NAMALWA (cell line): Measurements from ENCODE around the gene ASB8.
"Not testable (repeated sequence)": the region's sequence is repeated elsewhere in the genome, so short reads cannot be mapped to it uniquely, and the experiment has no call there.

Source experiments
- DNase-seq: peaks from one replicate; pipeline ENCODE4 v3.0.0-alpha.2; 2015; ENCODE audit warnings: low spot score

Gene ASB8

GRCh38 chr12:48142818-48143674 lies 14.3 kb downstream of the ASB8 start:
- no peak for DNase-seq

- DNase-seq, result no peak
Observed at GRCh38 chr12:48135027-48135426, 22.3 kb downstream of the ASB8 start.

- no peak for DNase-seq
Observed at GRCh38 chr12:48132826-48133225, 24.5 kb downstream of the ASB8 start.

GRCh38 chr12:48131517-48131916 lies 25.8 kb downstream of the ASB8 start:
- DNase-seq, result no peak

DNA sequence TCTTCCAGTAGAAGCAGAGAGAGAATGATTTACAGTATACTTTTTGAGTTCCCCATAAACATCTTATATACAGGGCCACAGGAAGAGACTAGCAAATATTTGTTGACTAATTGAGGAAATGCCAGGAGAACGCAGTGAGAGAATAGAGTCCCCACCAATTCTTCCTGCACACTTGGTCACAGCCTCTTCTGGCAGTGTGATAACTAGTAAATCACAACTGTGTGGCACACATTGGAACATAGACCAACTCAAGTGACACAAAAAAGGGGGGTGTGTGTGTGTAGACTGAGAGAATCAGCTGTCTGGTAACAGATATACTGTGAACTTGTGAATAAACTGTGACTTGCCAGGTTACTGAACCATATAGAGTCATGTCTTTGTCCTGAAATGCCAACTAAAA lies 27.9 kb downstream of the ASB8 start:
- DNase-seq, result no peak

- DNase-seq, result no peak
Observed at GRCh38 chr12:48128800-48129199, 28.5 kb downstream of the ASB8 start.

- DNase-seq, result peak; percentile 18
Observed at GRCh38 chr12:48126953-48127630, 30.2 kb downstream of the ASB8 start.

DNA sequence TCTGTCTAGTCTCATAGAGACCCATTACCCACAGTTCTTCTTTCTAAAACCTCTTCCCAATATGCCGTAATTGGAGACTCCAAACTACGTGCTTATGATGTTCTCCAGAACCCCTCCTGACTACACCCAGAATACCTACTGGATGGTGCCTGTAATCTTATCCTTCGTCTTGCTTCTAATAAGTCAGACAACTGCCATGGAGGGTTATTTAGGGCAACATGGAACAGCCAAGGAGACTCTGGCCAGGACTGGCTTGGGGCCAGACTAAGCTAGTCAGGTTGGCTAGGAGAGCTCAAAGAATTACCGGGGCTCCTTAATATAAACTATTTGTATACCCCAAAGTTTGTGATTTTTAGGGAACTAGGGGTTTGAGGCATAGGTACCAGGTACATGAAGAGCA lies 31.3 kb downstream of the ASB8 start:
- no peak for DNase-seq

DNA sequence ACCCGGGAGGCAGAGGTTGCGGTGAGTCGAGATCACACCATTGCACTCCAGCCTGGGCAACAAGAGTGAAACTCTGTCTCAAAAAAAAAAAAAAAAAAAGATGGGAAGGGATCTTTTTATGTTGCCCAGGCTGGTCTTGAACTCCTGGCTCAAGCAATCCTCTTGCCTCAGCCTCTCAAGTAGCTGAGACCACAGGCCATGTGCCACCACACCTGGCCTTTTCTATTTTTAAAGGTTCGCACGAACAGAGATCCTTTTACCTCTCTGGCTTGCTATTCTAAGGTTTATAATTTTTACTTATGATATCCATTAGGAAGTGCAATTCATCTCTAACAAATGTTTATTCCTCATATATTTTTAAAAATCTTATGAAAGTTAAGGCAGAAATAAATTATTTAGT lies 31.8 kb downstream of the ASB8 start:
- not testable (repeated sequence) for DNase-seq

- DNase-seq, result no peak
Observed at GRCh38 chr12:48123169-48123568, 34.1 kb downstream of the ASB8 start.

- DNase-seq, result no peak
Observed at GRCh38 chr12:48122065-48122834, 35.1 kb downstream of the ASB8 start.

DNA sequence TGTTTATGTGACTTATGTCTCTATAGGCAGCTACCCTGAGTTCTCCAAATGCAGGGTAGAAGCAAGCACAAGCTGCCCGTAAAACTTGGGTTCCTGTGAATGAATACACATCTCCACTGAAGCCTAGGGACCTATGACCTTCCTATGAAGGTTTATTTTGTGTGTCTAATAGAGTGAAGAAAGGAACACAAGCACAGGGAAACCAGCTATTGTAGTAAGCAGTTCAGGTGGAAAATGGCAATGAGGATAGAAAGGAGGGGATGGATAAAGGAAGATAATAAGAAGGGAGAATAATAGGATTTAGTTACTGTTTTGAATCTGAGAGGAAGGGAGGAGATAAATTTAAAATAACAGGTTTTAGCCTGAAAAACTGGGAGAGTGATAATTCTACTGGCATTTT lies 35.8 kb downstream of the ASB8 start:
- no peak for DNase-seq

DNA sequence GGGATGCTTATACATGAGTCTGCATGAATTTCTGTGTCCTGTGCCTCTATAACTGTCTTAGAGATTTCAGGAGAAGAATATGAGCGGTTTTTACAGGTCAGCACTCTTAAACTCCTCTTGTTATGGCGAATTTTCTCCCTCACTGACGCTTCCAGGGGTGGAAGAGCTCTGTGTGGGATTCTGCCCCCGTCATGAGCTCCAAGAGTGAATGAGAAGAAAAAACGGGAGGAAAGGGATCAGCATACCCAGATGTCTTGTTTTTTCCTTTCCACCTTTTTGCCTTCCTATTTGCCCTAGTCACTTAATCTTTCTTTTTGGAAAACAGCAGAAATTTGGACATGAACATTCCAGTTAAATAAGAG lies 37.5 kb downstream of the ASB8 start:
- DNase-seq, result no peak

DNA sequence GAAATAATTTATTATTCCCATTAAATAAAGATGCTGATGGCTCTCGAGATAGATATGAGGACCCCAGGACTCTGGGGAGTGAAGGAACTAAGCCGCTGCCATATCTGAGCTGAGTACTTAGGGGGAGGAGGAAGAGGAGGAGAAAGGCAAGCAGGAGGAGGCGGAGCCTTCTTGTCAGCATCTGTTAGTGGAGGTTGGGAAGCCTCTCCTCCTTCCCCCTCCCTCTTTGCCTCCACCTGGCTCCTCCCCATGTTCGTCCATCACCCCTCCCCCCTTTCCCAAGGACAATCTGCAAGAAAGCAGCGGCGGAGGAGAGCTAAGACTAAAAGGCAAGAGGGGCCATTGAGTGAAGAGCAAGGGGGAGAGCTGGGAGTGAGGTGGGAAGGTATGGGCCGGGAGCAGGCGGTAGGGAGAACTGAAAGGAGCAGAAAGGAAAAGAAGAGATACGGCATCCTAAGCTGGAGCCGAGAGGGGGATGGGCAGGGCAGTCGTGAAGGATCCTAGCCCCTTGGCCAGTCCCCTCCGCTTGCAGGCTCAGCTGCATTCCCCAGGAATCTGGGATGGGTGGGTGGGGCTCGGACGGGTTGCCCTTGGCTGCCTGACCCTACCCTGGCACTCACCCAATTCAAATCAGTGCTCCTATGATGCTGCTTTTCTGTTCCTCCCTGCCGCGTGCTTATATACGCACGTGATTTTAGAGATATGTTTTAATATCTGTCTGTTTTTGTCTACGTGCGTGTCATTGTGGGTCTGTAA lies 38.1 kb downstream of the ASB8 start, which contains the start of gene PFKM:
Gene PFKM, plus strand, starts transcription at position 287 of the 756 bp plus-strand sequence. CDS start 3,411 bp downstream, outside the sequence.
- peak; percentile 93 for DNase-seq

DNA sequence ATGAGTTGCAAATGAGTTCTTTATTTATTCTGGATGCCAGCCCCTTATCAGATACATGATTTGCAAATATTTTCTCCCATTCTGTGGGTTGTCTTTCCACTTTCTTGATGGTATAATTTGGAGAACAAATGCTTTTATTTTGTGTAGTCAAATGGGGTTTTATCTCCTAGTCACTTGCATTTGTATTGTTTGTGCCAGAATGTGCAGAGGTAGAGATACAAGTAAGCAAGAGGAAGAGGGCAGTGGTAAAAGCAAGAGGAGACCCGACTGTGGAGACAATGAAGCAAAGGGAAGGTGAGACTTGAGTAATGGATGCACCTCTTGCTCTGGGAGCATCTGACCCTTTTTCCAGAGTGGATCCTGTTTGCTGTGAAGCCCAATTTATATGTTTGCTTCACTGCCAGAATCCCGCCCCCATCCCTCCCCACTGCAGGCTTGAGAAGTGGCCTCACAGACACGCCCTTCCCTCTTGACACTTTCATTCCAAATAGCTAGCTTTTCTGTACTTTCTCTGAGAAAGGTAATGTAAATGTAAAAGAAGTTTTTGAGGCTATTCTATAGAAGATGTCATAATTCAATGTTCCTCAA lies 38.9 kb downstream of the ASB8 start:
- no peak for DNase-seq

DNA sequence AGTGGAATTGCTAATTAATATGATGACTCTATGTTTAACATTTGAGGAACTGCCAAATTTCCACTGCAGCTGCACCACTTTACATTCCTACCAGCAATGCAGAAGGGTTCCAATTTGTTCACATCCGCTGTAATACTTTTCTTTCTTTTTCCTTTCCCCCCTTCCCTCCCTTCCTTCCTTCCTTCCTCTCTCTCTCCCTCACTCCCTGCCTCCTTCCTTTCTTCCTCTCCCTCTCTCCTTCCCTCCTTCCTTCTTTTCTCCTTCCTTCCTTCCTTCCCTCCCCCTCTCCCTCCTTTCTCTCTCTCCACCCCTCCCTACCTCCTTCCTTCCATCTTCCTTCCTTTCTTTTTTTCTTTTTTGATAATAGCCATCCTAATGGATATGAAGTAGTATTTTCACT lies 41.4 kb downstream of the ASB8 start:
- no peak for DNase-seq

GRCh38 chr12:48111312-48111693 lies 46.0 kb downstream of the ASB8 start:
- not testable (repeated sequence) for DNase-seq

- no peak for DNase-seq
Observed at GRCh38 chr12:48110691-48111311, 46.5 kb downstream of the ASB8 start.

DNA sequence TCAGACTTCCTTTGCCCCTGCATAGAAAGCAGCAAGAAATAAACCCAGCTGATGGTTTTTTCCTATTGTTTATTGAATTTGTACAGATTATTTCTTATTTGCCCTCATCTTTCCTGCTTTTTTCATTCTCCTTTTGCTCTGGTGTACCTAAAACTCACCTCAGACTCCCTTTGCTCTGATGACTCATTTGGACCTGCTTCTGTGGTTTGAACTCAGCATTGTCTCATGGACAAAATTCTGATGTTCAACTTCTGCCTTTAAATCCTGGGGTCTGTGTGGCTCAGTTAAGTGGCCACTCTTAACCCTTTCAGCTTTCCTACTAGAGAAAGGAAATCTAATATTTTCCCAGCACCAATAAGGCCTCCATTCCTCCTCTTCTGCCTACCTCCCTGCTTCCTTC lies 47.9 kb downstream of the ASB8 start:
- DNase-seq, result no peak

DNA sequence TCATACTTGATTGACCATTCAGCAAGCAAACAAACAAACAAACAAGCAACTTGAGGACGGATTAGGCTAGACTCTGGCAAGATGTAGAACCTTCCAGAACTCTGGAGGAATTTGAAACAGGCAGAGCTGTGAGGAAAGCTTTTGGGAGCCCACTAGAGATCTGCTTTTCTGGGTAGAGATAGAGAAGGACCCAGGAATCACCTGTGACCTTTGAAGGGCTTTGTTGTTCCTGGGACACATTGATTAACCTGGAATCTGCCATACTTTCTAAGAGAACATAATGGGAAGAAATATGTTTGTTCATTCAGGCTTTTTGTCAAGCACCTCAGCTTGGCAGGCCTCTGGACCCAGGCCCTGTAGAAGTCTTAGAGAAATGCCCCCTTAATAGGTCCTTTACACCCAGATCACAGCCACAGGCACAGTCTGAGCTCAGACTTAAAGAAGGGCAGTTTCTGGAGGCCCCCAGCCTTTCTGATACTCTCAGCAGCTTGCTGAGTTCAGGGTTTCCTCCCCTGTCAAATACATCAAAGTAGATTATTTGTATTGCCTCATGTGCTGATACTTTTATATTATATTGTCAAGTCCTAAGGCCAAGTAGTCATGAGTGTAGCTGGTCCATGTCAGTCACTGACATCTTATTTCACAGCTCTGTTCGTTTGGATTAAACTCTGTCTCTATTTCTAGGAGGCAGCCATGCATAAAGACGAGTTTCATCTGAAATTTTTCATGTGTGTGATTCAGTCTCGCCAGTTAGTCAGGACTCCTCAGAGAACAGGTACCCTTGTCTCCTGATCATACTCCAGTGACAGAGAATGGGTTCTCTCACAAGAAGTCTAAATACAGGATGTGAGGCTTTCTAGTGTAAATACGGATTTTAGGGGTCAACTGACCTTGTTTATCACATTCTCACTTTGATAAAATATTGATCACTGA lies 50.4 kb downstream of the ASB8 start:
- DNase-seq, result peak; percentile 26
